ENCODE measurements around the gene EHD4. TPM values are rescaled to one million over a fixed set of nuclear protein-coding genes. Genes with fewer than 3 reads are reported as not detected.
A peak's percentile ranks its signal among the peaks of the same experiment; 100 is the strongest.

EHD4 gene
- total RNA-seq, 1 donor from 2014 or later: 17.2 TPM

- H3K27ac Mint-ChIP-seq: no peak overlapping the region
- H3K4me3 Mint-ChIP-seq (ENCODE audit: low read depth): no peak overlapping the region
- no peaks in the 10 kb centered on the region for H3K4me1 Mint-ChIP-seq (ENCODE audit: low read depth)
- no peaks in the 10 kb centered on the region for H3K9me3 Mint-ChIP-seq (ENCODE audit: low read depth)
- no peaks in the 10 kb centered on the region for H3K36me3 Mint-ChIP-seq (ENCODE audit: insufficient read depth)
- H3K27me3 Mint-ChIP-seq: peaks cover 17% of the 10 kb centered on the region
- DNase-seq (ENCODE audit: low spot score, unreplicated experiment): no peak
- TF ChIP-seq, protein P1, sequence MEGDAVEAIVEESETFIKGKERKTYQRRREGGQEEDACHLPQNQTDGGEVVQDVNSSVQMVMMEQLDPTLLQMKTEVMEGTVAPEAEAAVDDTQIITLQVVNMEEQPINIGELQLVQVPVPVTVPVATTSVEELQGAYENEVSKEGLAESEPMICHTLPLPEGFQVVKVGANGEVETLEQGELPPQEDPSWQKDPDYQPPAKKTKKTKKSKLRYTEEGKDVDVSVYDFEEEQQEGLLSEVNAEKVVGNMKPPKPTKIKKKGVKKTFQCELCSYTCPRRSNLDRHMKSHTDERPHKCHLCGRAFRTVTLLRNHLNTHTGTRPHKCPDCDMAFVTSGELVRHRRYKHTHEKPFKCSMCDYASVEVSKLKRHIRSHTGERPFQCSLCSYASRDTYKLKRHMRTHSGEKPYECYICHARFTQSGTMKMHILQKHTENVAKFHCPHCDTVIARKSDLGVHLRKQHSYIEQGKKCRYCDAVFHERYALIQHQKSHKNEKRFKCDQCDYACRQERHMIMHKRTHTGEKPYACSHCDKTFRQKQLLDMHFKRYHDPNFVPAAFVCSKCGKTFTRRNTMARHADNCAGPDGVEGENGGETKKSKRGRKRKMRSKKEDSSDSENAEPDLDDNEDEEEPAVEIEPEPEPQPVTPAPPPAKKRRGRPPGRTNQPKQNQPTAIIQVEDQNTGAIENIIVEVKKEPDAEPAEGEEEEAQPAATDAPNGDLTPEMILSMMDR (IDR thresholded peaks at IDR 0.05; ENCODE audit: unreplicated experiment): no peak
Measured at GRCh38 chr15:41987925-41988275, 15.5 kb upstream of the EHD4 start.

GRCh38 chr15:41987246-41987924, 15.0 kb upstream of the EHD4 start:
- Mint-ChIP-seq H3K4me1 (ENCODE audit: low read depth) (no peaks in the 10 kb centered on the region), H3K9me3 (ENCODE audit: low read depth) (no peaks in the 10 kb centered on the region), H3K4me3 (ENCODE audit: low read depth) (no peak overlapping the region), H3K27ac (no peak overlapping the region), H3K36me3 (ENCODE audit: insufficient read depth) (no peaks in the 10 kb centered on the region), H3K27me3 (peaks cover 17% of the 10 kb centered on the region)
- DNase-seq (ENCODE audit: low spot score, unreplicated experiment): no peak
- TF ChIP-seq, protein P1 (IDR thresholded peaks at IDR 0.05; ENCODE audit: unreplicated experiment): no peak

DNA sequence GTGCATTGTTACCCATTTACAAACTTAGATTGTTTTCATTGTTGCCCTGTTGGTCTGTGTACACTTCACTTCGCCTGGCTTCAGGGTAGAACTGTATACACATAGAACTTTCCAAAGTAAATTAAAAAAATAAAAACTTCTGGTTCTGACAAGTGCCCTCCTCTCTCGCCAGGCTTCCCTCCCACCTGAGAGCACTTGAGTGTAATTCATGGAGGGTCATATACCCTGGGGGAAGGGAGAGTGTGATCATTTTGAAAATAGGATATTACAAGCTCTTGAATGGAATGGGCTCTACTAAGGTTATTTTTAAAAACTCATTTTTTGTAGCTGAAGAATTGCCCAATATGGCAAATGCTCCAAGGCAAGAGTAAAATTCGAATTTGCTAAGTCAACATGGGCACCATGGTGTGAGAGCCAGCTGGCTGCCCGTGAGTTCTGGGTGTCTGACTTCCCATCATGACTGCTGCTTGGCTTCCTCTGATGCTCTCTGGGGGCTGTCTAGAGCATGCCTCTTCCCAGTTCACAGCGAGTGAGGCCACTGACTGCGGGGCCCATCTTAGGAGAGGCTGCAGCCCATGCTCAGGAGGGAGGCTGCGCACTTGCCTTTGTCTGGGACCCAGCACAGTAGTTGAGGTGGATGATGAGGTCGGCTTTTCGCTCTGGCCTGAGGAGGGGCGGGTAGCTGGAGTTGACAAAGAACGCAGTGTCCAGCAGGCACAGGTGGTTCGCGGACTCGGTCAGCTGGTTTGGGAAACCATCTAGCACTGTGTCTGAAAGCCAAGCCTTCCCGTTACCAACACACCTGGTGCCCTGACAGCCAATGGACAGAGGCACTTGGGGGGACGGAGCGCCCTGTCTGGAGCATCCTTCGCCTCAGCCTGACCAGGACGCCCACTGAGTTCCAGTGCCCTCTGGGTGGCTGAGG, 13.1 kb upstream of the EHD4 start:
- H3K9me3 Mint-ChIP-seq (ENCODE audit: low read depth): no peaks in the 10 kb centered on the region
- peaks cover 20% of the 10 kb centered on the region for H3K27me3 Mint-ChIP-seq

GRCh38 chr15:41984622-41985021, 12.3 kb upstream of the EHD4 start:
- Mint-ChIP-seq H3K4me3 (ENCODE audit: low read depth) (no peak overlapping the region), H3K27ac (peak overlapping the region; percentile 83)
- TF ChIP-seq, protein P1 (IDR thresholded peaks at IDR 0.05; ENCODE audit: unreplicated experiment): no peak

More for the DNA sequence above, 13.1 kb upstream of the EHD4 start:
- peaks cover 4% of the 10 kb centered on the region for H3K4me1 Mint-ChIP-seq (ENCODE audit: low read depth)
- no peak for DNase-seq (ENCODE audit: low spot score, unreplicated experiment)
- TF ChIP-seq, protein P1 (IDR thresholded peaks at IDR 0.05; ENCODE audit: unreplicated experiment): no peak
- H3K27ac Mint-ChIP-seq: no peak overlapping the region
- no peak overlapping the region for H3K4me3 Mint-ChIP-seq (ENCODE audit: low read depth)
- H3K36me3 Mint-ChIP-seq (ENCODE audit: insufficient read depth): no peaks in the 10 kb centered on the region

More at GRCh38 chr15:41984622-41985021, 12.3 kb upstream of the EHD4 start:
- H3K36me3 Mint-ChIP-seq (ENCODE audit: insufficient read depth): no peaks in the 10 kb centered on the region
- no peak for DNase-seq (ENCODE audit: low spot score, unreplicated experiment)
- H3K9me3 Mint-ChIP-seq (ENCODE audit: low read depth): no peaks in the 10 kb centered on the region
- peaks cover 13% of the 10 kb centered on the region for H3K4me1 Mint-ChIP-seq (ENCODE audit: low read depth)
- peaks cover 20% of the 10 kb centered on the region for H3K27me3 Mint-ChIP-seq

All from progenitor cell of endocrine pancreas (in vitro differentiated cells).